ENCODE results near the gene LAYN.

GRCh38 chr11:111557425-111558111, 17.0 kb downstream of the LAYN start:
- TF ChIP-seq CTCF (IDR thresholded peaks at IDR 0.05) (no peak), POLR2A (IDR thresholded peaks at IDR 0.05) (no peak)
